ENCODE data around the gene MAOA.

MAOA gene

DNA sequence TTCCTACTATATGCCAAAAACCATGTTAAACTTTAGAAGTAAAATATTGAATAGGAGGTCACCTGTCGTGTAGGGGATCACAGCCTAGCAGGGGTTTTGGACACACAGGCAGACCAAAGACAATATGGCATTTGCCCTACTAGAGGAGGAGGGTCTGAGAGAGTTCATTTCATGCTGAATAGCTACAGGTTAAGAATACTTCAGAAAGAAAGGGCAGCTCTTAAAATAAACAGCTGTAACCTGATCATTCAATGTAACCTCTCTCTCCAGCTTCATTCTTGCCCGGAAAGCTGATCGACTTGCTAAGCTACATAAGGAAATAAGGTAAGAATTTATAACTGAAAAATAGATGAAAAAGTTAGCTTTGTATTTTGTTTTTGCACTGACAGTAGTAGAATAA is 79.9 kb downstream of the MAOA start:
- Histone ChIP-seq H3K9me3 (no peaks in the 10 kb centered on the region), H3K4me3 (ENCODE audit: low read depth, low read length) (no peak overlapping the region), H3K27me3 (no peaks in the 10 kb centered on the region), H3K36me3 (no peaks in the 10 kb centered on the region), H3K4me1 (no peaks in the 10 kb centered on the region)
- no peak for DNase-seq
- TF ChIP-seq, protein P1, sequence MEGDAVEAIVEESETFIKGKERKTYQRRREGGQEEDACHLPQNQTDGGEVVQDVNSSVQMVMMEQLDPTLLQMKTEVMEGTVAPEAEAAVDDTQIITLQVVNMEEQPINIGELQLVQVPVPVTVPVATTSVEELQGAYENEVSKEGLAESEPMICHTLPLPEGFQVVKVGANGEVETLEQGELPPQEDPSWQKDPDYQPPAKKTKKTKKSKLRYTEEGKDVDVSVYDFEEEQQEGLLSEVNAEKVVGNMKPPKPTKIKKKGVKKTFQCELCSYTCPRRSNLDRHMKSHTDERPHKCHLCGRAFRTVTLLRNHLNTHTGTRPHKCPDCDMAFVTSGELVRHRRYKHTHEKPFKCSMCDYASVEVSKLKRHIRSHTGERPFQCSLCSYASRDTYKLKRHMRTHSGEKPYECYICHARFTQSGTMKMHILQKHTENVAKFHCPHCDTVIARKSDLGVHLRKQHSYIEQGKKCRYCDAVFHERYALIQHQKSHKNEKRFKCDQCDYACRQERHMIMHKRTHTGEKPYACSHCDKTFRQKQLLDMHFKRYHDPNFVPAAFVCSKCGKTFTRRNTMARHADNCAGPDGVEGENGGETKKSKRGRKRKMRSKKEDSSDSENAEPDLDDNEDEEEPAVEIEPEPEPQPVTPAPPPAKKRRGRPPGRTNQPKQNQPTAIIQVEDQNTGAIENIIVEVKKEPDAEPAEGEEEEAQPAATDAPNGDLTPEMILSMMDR (IDR thresholded peaks at IDR 0.05; ENCODE audit: low read depth, low read length): no peak

DNA sequence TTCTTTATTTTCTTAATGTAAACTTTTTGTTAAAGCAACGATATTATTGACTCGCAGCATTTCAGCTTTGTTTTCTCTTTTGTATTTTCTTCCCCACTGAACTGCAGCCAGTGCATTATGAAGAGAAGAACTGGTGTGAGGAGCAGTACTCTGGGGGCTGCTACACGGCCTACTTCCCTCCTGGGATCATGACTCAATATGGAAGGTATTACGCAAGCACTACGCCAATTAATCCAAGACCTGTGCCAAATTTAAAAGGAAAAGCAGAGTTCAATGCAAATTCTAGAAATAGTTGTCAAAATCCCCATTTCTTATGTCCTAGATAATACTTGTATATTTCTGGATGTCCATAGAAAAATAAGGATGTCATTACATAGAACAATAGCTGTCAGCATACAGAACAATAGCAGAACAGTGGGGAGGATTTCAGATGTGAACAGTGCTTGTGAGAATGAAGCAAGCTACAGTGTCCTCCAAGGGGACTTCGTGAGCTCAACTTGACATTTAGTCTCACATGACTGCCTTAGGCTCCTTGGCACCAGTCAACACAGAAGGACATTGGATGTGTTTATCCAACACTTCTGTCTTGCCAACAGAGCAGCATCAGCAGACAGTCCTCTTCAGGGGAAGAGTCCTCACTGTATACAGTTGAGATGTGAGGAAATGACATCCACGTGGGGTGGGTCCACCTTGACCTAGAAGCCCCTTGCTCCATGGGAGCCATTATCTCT is 85.9 kb downstream of the MAOA start:
- Histone ChIP-seq H3K36me3 (no peaks in the 10 kb centered on the region), H3K4me3 (ENCODE audit: low read depth, low read length) (no peak overlapping the region), H3K4me1 (no peaks in the 10 kb centered on the region), H3K9me3 (no peaks in the 10 kb centered on the region), H3K27me3 (no peaks in the 10 kb centered on the region)
- TF ChIP-seq, protein P1 (IDR thresholded peaks at IDR 0.05; ENCODE audit: low read depth, low read length): no peak
- no peak for DNase-seq

DNA sequence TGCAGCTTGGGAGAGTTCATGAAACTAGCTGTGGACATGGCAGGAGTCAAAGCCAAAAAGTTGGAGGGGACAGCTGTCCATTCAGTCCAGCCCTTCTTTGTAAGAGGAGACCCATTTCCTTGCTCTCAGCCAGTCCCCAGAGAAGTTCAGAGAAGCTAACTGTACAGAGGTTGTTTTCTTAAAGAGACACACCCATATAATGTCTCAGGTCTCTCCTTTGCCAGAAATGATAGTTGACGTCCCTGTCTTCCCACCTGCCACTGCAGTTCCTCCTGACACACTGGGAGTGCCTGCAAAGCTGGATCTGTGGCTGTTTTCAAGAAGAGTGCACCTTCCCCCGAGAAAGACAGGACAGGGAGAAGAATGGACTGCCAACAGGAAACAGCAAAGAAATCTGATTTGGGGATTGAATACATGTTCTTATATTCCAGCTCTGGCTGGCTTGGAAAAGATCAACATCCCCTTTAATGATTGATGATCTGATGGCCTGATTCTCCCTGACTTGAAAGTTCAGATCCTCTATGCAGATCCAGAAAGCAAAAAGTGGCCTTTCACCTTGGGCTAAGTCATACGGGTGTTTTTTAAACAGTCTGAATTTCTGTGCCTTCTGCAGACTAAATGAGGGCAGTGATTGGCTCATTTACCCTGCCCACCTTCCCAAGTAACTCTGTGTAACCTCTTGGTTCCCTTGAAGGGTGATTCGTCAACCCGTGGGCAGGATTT is 87.2 kb downstream of the MAOA start:
- TF ChIP-seq, protein P1 (IDR thresholded peaks at IDR 0.05; ENCODE audit: low read depth, low read length): no peak
- Histone ChIP-seq H3K4me1 (no peaks in the 10 kb centered on the region), H3K4me3 (ENCODE audit: low read depth, low read length) (no peak overlapping the region), H3K27me3 (no peaks in the 10 kb centered on the region), H3K36me3 (no peaks in the 10 kb centered on the region), H3K9me3 (no peaks in the 10 kb centered on the region)
- DNase-seq: no peak

DNA sequence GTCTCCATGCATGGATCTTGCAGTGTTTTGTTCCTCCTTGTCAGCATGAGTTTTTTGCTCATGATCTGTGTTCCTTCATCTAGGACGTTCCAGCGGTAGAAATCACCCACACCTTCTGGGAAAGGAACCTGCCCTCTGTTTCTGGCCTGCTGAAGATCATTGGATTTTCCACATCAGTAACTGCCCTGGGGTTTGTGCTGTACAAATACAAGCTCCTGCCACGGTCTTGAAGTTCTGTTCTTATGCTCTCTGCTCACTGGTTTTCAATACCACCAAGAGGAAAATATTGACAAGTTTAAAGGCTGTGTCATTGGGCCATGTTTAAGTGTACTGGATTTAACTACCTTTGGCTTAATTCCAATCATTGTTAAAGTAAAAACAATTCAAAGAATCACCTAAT is 88.2 kb downstream of the MAOA start:
- TF ChIP-seq, protein P1 (IDR thresholded peaks at IDR 0.05; ENCODE audit: low read depth, low read length): no peak
- Histone ChIP-seq H3K4me3 (ENCODE audit: low read depth, low read length) (no peak overlapping the region), H3K4me1 (no peaks in the 10 kb centered on the region), H3K27me3 (no peaks in the 10 kb centered on the region), H3K36me3 (no peaks in the 10 kb centered on the region), H3K9me3 (no peaks in the 10 kb centered on the region)
- DNase-seq: no peak

DNA sequence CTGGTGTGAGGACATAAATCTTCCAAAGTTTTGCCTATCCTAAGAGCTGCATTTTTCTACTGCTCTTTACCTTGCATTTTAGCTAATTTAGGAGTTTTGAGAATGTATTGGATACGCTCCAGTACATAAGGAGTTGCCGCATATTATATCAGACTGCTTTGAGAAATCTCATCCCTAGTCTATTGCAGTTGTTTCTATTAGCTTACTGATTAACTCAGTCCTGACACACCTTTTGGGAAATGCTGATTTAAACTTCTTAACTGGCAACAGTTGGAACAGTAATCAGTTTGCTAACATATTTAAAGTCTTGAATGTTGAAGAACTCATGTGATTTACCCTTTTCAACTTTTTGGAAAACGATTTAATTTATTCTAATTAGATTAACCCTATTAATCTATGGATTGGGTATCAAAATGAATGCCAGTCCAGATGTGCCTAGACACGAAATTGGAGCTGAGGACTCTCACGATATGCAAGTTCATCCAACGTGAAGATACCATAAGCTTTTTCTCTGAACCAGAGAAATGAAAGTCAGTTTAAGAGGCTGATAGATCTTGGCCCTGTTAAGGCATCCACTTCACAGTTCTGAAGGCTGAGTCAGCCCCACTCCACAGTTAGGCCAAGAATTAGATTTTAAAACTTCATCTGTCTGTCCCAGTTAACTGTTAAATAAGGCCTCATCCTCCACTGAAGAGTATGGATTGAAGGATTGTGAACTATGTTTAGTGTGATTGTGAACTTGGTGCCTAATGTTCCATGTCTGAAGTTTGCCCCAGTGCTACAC is 90.0 kb downstream of the MAOA start:
- DNase-seq: no peak
- Histone ChIP-seq H3K9me3 (no peaks in the 10 kb centered on the region), H3K4me3 (ENCODE audit: low read depth, low read length) (no peak overlapping the region)

More for the DNA sequence above, 90.0 kb downstream of the MAOA start:
- Histone ChIP-seq H3K4me1 (no peaks in the 10 kb centered on the region), H3K36me3 (no peaks in the 10 kb centered on the region), H3K27me3 (no peaks in the 10 kb centered on the region)
- TF ChIP-seq, protein P1 (IDR thresholded peaks at IDR 0.05; ENCODE audit: low read depth, low read length): no peak
